C4-2B (cell line): ENCODE results near the gene TRHDE.

Experiments used
- H3K27ac ChIP-seq: fragments of 450-650 bp; 2 replicates; pipeline ENCODE4 v1.5.1; 2017
- CTCF ChIP-seq: fragments of 450-650 bp; conservative IDR thresholded peaks from 2 replicates; pipeline ENCODE4 v1.5.1; 2017; ENCODE audit warnings: mild to moderate bottlenecking
- ZFX ChIP-seq: fragments of 450-650 bp; IDR thresholded peaks from 2 replicates; pipeline ENCODE4 v1.6.1; 2017

TRHDE gene

GRCh38 chr12:72269491-72269890, 2.7 kb upstream of the TRHDE start:
- TF ChIP-seq ZFX (no peak), CTCF (no peak)
- no peak overlapping the region for H3K27ac ChIP-seq

GRCh38 chr12:72270246-72270645, 1.9 kb upstream of the TRHDE start:
- no peak overlapping the region for H3K27ac ChIP-seq

GRCh38 chr12:72270961-72271360, 1.2 kb upstream of the TRHDE start:
- TF ChIP-seq ZFX (no peak), CTCF (no peak)
- H3K27ac ChIP-seq, result no peak overlapping the region

More at GRCh38 chr12:72270246-72270645, 1.9 kb upstream of the TRHDE start:
- TF ChIP-seq ZFX (no peak), CTCF (no peak)

- H3K27ac ChIP-seq, result peak overlapping the region; percentile 32
- TF ChIP-seq ZFX (no peak), CTCF (no peak)
Observed at GRCh38 chr12:72271451-72272090, 599 bp upstream of the TRHDE start.

- H3K27ac ChIP-seq, result no peak overlapping the region; the same call in 1 of the 2 replicates
- TF ChIP-seq ZFX (no peak), CTCF (no peak)
Observed at GRCh38 chr12:72272731-72273498, 745 bp downstream of the TRHDE start.

- TF ChIP-seq CTCF (no peak), ZFX (no peak)
- H3K27ac ChIP-seq, result no peak overlapping the region
Observed at GRCh38 chr12:72273499-72273837, 1.3 kb downstream of the TRHDE start.

GRCh38 chr12:72273851-72274351, 1.7 kb downstream of the TRHDE start:
- no peak overlapping the region for H3K27ac ChIP-seq
- TF ChIP-seq ZFX (no peak), CTCF (no peak)
